Keratinocyte (primary cell): ENCODE measurements around the gene GOPC.

ENCODE experiments used
- CTCF ChIP-seq, 3 experiments: IDR thresholded peaks in 1 of 3; conservative IDR thresholded peaks in 1 of 3; optimal IDR thresholded peaks in 1 of 3; 2 replicates in 2 of 3; 3 replicates in 1 of 3; pipeline versions ENCODE3 to v1.5.1; 2011; ENCODE audit warnings: low read length in 3 of 3, mild to moderate bottlenecking in 3 of 3, moderate library complexity in 2 of 3, control low read depth in 1 of 3, inconsistent platforms in 1 of 3; ENCODE audit not compliant: insufficient read depth in 2 of 3; ENCODE audit errors: extremely low read depth in 1 of 3
- EZH2 ChIP-seq: IDR thresholded peaks from one replicate; pipeline ENCODE4 v1.6.1; 2012; ENCODE audit warnings: inconsistent platforms, mild to moderate bottlenecking, low read length, moderate library complexity

- TF ChIP-seq CTCF (optimal IDR thresholded peaks at IDR 0.05 in 1 of 3, IDR thresholded peaks at IDR 0.05 in 1 of 3, conservative IDR thresholded peaks at IDR 0.05 in 1 of 3; ENCODE audit: extremely low read depth in 1 of 3, insufficient read depth in 2 of 3, low read length in 3 of 3) (no peak), EZH2 (no peak)
Observed at GRCh38 chr6:117525607-117526006, 76.7 kb downstream of the GOPC start.
